Stimulated activated CD8-positive, alpha-beta memory T cell treated with anti-CD3 and anti-CD28 coated beads, Interleukin-15, amount 100 ng/mL, for 1 hour (primary cell): ENCODE measurements around the gene NNMT.

Experiments used
- DNase-seq: peaks from one replicate; pipeline ENCODE4 v3.0.0-alpha.2; 2020; ENCODE audit warnings: low read depth

NNMT gene

DNA sequence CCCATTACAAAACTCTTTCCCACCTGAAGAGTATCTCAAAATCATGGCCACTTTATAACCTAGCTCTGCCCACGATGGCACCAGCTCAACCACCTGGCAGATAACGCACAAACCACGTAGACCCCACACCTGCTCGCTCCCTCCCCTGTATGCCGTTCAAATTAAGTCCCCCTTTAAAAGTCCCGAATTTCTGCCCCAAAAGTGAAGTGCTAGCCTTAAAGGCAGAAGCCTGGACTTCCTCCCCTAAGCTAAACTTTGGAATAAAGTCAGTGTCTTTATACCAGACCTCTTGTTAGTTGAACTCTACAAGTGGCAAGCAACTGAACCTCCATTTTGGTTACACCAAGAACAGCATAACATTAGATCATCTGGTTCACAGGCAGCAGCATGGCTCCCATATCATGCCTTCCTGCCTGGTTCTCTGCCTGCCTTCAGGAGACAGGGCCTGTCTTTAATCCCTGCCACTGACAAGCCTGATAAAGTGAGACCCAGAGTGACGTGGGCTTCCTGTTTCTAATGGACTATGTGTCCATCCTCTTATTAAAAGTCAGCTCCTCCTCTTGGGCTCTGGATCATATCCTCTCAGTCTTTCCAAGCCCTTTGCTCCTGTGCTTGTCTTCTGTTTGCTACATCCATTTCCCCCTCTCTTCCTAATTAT, 32.6 kb upstream of the NNMT start:
- DNase-seq, result no peak

DNA sequence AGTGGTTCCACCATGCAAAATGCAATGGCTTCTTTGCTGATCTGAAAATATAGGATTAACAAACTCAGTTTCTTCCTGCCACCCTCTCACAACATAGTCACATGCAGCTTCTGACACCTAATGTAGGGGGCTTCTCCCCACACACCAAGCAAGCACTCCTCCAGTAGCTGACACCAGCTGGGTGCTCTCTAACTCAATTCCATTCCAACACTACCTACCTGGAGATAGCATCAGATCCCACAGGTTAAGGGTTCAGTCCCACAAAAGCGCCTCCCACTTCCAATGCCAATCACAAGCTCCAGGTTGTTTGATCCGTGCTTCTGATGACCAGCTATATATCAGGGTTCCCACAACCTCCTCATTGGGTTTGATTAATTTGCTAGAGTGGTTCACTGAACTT, 31.8 kb upstream of the NNMT start:
- DNase-seq, result no peak

DNA sequence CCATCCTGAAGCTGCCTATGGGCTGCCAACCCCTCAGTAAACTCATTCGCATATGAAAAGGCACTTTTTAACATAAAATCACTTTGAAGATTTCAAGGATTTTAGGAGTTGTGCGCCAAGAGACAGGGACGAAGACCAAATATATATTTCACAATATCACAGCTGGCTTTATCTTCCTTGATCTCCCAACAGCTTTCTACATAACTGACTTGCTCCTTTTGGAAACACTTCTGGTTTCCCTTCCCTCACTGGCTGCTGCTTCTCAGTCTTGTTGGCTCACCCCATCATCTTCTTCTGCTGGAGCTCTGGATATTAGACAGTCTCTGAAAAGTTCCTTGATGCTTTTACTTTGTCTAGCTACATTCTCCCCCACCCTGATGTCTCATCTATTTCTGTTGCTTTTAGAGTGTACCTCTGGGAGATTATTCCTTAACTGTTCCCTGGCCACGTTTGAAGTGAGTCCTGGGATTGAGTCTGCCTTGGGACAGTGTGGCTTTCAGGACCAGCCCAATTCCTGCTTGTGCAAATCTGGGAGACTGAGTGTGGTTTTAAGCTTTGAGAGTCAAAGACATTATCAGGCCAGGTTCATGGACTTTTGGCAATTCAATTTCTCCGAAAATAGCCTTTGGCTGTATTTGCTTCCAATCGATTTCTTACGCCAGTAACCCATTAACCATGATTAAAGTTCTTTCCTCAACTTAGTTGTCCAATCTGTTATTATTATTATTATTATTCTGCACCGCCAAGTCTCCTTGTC, 30.9 kb upstream of the NNMT start:
- DNase-seq, result no peak

DNA sequence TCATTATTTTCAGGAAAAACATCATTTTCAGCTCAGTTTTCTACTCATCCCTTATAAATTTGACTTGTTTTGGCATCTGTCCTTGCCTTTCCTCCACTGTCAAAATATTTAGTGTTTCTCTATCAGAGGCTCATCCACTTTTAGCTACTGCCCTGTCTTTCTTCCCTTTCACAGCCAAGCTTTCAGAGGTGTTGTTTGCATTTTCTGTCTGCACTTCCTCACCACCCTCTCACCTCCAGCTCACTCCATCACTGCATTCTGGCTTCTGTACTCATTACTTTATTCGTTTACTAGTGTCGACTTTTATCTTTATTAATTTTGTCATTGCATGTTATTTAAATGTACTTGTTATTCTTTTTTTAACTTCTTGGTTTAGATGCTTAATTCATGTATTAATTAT, 26.7 kb upstream of the NNMT start:
- DNase-seq, result no peak

DNA sequence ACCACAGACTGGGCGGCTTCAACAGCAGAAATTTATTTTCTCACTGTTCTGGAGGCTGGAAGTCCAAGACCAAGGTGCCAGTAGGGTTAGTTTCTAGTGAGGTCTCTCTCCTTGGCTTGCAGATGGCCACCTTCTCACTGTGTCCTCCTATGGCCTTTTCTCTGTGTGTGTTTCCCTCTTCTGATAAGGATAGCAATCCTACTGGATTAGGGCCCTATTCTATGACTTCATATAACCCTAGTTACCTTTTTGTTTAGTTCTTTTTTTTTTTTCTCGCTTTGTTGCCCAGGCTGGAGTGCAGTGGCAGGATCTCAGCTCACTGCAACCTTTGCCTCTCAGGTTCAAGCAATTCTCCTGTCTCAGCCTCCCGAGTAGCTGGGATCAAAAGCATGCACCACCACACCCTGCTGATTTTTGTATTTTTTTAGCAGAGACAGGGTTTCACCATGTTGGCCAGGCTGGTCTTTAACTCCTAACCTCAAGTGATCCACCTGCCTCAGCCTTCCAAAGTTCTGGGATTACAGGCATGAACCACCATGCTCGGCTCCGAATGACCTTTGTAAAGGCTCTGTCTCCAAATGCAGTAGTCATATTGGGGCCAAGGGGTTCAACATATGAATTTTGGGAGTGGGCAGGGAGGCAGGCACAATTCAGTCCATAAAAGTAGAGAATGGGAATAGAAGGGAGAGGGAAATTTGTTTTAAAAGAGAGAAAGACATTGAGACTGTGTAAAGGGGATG, 25.5 kb upstream of the NNMT start:
- no peak for DNase-seq

DNA sequence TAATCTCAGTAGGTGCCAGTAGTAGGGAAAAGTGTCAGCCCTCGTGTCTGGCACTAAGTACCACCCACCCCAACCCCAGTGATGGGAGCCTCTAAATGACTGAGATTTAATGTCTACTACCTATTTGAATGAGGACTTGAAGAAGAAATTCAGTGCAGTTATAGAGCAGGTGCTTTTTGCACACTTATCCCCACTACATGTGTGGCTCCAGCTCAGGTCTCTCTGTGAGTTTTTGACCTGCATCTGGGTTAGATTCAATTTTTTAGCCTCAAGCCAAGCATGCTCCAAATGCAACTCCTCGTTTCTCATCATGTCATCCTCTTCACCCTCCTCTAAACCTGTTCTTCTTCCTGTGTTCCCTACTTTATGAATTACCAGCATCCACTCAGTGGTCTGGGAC, 24.9 kb upstream of the NNMT start:
- no peak for DNase-seq

DNA sequence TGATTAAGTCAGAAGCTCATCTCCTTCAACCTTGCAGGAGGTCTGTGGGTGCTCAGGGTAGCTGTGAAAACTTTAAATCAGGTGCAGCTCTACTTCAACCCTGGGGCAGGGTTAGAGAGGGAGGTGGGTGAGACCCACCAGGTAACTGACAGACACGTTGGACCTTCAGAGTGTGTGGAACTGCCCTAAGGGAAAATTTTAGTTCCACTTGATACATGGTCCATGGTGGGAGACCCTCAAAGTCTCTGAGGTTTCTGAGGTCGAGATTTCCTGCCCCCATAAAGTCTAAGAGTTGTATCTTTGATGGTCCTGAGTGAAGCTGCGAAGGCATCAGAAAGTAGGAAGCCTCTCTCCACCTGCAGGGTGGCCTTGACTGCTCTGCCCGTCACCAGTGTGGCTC, 23.9 kb upstream of the NNMT start:
- no peak for DNase-seq

DNA sequence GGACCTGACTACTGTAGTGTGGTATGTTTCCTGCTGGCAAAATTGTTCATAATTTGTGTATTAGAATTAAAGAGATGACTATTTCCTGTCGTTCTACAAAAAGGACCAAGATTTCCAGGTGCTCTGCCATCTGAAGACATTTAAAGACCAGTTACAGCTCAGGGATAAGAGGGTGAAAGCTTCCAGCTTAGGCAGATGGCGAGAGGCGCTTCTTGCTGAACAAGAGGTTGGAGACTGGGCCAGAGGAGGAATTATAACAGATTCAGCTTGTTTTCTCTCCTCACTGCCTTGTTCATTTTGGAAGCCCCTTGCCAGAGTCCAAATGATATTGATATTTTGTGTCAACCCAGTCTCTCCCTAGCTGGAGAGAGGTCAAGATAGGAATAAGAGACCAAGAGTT, 23.1 kb upstream of the NNMT start:
- no peak for DNase-seq

DNA sequence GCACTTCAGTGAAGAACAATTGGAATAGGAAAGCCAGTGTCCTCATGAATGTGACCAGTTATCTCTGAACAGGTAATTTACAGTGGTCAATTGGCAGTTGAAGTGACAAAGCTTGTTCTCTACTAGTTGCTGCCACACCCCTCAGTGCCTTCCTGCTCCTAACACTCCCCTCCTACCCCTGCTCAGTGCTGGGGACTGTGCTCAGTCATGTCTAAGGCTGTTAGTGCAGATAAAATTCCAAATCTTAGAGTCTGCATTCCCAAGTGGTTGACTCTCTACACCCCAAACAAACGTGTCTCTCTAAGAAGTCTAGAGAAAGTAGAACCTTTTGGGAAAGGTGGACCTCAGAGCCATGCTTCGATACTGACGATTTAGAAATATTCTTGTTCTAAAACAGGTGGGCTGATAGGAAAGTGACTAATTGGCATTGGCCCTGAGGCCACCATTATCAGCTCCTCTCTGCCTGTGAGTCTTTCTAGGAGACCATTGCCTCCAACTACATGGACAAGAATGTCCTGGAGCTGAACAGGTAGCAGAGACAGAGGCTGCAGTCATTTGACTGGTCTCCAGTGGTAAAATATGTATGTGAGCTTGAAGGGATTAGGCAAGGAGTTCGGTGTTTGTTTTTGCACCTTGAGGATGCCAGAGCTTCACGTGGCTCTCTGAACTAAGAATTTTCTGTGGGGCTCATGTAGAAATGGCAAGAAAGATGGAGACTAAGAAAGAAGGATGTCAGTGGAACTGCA, 22.1 kb upstream of the NNMT start:
- no peak for DNase-seq

DNA sequence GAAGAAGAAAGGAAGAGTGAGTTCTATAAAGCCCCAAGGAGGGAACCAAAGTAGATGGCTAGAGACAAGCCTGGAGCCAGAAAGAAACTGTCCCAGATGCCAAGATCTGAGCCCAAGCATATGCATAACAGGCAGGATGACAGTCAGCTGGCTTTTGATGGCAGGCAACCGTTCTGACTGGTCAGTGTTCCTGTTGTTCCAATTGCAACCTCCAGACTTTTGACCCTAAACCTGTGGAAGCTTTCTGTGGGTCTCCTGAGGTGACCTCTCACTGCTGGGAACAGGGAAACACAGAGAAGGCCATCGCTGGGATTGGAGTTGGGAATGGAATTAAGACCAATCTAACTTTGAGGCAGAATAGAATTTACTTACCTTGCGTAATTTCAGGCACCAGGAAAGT, 21.6 kb upstream of the NNMT start:
- no peak for DNase-seq

DNA sequence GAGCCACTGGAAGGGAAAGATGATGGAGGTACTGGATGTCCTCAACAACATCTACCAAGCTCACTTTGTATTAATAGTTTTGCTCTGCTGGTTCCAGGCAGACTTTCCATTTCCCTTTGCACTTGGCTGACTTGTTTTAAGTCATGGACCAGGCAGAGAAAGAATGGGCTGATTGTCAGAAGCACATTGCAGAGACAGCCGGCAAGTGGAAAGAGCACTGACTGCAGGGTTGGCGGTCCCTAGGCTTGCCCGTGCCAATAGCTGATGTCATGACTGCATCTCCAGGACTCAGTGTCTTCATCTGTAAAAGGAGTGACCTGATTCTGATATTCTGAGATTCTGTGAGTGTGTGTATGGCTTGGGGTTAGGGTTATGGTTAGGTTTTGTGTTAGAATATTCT, 20.9 kb upstream of the NNMT start:
- DNase-seq, result no peak

DNA sequence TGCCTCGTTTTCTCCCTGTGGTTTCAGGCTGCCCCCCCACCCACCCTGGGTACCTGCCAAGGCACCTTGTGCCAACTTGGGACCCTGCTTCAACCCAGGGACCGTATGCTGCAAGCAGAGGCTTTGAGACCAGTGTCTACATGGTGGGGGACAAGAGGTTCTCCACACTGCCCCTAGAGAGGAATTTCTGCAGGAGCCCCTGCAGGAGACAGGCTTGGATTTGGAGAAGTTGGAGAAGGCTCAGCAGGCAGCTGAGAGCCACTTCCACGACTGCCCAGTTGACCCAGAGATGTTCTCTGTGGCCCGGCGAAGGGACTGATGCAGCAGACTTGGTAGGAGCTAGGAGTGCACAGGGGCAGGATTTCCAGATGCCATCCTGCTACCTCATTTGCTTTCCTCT, 20.1 kb upstream of the NNMT start:
- DNase-seq, result no peak

DNA sequence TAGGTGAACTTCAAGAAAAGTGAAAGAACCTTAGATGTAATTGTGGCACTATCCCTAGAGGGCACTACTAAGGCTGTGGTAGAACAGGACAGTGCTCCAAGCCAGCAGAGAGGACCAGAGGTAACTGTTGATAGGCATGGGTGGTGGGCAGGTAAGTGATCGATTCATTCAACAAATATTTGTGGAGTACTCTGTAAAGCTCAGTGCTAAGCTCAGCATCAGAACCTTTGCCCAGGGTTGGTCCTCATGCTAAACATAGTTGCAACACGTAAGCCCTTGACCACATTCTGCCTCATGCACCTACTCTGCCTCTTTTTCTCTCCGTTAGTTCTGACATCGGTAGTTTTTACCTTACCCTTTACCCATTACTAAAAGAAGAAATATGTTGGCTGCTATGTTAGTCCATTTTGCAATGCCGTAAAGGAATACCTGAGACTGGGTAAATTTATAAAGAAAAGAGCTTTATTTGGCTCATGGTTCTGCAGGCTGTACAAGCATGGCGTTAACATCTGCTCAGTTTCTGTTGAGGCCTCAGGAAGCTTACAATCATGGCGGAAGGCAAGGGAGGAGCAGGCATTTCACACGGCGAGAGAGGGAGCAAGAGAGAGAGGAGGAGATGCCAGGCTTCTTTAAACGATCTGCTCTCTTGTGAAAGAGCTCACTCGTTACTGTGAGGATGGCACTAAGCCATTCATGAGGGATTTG, 18.4 kb upstream of the NNMT start:
- no peak for DNase-seq

DNA sequence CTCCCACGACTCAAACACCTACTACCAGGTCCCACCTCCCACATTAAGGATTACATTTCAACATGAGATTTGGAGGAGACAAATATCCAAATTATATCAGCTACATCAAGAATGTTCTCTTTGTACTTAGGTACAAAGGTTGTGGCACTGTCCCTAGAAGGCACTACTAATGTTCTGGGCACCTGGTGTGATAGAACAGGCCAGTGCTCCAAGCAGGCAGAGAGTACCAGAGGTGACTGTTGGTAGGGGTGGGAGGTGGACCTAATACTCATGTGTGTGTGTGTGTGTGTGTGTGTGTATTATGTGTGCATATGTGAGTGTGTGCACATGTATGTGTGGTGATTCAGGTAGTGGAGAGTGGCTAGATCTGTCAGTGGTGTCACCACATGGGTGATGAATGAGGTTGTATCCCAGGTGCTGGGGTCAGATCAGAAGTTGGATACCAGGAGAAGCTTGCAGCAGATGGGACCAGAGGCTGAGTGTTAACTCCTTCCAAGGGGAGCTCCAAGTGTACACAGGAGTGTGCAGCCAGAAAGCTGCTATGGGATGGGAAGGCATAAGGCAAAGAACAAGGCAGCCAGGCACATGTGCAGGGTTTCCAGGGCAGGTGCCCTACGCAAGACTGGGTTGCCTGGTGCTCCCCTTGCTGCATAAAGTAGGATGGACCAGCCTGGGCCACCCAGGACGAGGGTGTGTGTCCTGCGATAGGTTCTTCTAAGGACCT, 17.7 kb upstream of the NNMT start:
- DNase-seq, result no peak

DNA sequence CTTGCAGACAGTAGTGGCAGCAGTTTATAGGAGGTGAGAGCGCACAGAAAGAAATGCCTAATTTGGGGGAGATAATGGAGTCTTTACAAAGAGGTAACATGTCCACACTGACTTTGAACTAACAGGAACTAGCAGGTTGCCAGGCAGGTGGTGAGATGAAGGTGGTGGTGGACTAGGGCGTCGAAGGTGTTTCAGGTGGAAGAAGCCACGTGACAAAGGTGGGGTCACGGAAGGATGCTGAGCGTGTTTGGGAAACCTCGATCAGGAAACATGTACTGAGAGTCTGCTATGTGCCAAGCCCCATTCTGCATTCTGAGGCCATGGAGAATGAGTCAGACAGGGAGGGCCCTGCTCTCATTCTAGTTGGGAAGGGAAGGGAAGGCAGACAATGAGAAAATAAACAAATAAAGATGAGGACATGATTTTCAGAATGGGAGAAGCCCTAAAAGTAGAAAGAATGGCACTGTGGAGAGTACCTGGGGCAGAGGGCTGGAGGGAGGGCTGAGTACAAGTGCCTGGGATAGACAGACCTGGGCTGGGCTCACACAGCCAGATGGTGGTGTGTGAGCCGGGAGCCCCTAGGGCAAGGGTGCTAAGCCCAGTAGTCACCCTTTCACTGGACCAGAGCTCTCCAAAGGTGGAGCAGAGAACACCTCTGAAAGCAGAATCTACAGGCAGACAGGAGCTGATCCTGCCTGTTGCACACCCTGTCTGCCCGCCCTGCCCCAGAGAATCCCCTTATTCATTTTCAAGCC, 16.2 kb upstream of the NNMT start:
- no peak for DNase-seq

DNA sequence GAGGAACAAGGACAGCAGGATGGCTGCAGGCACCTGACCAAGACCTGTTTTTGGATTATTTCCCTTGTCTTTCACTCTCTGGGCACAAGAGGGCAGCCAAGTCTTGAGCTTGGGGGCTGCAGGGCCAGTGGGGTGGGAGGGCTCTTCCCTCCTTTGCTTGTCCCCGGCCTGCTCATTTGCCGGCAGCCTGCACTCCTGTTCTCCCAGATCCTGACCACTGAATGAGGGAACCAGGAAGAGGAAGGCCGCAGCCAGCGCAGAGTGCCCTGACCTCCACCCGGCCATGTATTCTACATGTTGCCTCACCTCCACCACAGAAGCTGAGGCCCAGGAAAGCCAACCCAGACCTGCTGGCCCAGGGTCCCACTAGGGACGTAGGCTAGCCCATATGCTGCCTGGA, 15.5 kb upstream of the NNMT start:
- no peak for DNase-seq

DNA sequence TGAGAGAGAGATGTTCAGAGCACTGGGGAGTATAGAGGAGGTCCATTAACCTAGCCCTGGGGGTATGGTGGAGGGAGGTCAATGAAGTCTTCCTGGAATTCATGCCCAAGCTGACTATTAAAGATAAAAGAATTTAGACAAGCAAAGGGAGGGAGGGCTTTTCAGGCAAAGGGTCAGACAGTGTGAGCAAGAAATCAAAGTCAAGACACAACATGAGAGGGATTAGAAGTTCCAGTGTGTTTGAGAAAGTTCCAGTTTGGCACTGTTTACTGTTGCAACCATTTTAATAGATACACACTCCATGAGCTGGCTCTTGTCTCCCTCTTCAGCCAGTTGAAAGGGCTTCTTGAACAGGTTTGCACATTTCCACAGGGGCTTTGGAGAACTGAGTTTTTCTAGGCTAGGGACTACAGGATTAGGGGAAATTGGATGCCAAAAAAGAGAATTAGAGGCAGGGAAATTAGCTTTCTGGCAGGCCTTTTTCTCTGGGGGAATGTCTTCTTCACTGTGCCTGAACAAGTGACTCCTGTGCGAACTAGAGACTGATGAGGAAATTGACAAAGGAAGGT, 14.7 kb upstream of the NNMT start:
- DNase-seq, result no peak

DNA sequence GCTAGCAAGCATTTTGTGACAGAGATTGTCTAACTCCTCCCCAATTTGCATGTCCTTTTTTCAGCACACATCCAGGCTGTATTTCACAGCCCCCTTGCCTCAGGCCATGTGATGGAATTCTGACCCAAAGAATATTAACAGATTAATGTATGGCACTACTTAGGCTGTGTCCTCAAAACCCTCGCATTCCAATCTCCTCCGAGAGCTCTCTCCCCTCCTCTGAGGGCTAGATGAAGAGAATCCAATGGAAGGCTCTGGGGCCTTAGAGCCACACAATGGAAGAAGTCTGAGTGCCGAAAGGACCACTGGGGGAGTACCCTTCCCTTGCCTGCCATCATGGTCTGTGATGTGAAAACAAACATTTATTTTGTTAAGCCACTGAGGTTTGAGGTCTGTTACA, 13.7 kb upstream of the NNMT start:
- no peak for DNase-seq

DNA sequence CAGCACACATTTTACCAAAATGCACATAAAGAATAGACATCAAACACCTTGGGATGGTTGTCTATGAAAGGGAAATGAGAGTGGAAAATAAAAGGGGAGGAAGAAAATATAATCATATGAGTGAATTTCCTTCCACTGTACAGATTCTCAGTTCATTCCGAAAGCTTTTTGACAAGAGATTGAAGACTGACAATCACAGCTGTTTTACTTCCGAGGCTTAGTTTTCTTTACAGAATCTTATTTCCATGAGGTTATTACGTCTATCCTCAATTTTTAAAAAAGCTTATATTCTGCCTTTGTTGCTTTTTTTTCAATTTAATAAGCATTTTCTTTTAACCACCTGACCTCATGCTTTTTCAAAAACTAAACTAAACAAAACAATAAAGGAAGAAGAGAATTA, 12.8 kb upstream of the NNMT start:
- no peak for DNase-seq

DNA sequence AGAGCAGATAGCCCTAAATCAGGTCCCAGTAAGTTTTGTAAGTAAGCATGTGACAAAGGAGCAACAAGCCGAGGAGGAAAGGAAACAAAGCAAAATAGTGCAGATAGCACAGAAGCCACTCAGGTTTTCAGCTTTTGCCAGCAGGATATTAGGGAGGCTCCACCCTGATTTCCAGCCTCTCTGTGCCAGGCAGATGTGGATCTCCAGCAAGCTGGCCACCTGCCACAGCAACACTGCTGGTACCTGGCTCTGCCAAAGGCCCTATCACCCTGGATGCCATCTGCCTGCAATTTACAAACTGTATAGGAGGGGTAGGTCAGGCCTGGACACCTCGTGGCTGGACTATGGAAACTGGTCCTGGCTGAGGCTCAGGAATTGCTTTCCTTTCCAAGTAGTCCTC, 12.2 kb upstream of the NNMT start:
- DNase-seq, result no peak
